GM12864 (cell line): ENCODE results near the gene CLIC3.
A peak's percentile ranks its signal among the peaks of the same experiment; 100 is the strongest.

Experiments
- DNase-seq: peaks from one replicate; pipeline ENCODE4 v3.0.0-alpha.2; 2011; ENCODE audit warnings: low read depth
- H3K4me3 ChIP-seq: 2 replicates; pipeline ENCODE4 v1.5.1; 2011; ENCODE audit warnings: mild to moderate bottlenecking, low read depth, low read length, control low read depth
- TF ChIP-seq, protein P1 (sequence below): IDR thresholded peaks from 2 replicates; pipeline ENCODE4 v1.5.1; 2011; ENCODE audit warnings: low read depth, mild to moderate bottlenecking, moderate library complexity, low read length, control low read depth, inconsistent platforms; ENCODE audit errors: missing control alignments

The CLIC3 gene

DNA sequence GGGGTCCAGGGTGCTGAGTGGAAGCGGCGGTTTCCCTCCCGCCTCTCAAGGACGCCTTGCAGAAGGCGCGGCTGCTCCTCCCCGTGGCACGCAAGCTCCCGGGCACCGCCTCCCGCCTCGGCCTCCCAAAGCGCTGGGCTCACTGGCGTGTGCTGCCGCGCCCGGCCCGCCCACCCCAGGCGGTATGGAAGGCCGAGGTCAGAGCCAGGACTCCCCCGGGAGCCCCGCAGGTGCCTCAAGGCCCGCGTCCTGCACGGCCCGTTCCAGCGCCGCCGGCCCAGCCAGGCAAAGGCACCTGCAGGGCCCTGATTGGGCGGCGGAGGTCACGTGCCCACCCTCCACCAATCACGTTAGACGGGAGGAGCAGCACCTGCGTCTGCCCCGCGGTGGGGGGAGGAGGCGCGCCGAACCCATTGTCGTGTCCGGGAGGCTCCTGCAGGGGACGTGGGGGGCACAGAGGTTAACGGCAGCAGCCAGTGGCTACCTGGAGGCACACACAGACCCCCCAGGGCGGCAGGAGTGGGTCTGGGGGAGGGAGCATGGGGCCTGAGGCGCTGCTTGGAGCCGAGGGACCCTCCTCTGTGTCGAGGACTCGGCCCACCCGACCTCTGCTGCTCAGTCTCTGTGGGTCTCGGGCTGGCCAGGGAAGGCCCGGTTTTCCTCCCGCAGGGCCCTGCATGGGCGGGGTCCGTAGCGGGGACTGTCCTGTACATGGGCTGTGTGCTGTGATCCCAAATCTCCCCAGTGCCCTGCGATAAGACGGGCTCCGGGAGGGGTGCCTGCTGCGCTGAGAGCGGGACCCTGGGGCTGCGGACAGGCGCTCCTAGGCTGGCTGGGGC, 46.3 kb downstream of the CLIC3 start:
- DNase-seq, result peak; percentile 87
- TF ChIP-seq, protein P1, sequence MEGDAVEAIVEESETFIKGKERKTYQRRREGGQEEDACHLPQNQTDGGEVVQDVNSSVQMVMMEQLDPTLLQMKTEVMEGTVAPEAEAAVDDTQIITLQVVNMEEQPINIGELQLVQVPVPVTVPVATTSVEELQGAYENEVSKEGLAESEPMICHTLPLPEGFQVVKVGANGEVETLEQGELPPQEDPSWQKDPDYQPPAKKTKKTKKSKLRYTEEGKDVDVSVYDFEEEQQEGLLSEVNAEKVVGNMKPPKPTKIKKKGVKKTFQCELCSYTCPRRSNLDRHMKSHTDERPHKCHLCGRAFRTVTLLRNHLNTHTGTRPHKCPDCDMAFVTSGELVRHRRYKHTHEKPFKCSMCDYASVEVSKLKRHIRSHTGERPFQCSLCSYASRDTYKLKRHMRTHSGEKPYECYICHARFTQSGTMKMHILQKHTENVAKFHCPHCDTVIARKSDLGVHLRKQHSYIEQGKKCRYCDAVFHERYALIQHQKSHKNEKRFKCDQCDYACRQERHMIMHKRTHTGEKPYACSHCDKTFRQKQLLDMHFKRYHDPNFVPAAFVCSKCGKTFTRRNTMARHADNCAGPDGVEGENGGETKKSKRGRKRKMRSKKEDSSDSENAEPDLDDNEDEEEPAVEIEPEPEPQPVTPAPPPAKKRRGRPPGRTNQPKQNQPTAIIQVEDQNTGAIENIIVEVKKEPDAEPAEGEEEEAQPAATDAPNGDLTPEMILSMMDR, result peak; percentile 36
- H3K4me3 ChIP-seq, result peak overlapping the region; percentile 55

DNA sequence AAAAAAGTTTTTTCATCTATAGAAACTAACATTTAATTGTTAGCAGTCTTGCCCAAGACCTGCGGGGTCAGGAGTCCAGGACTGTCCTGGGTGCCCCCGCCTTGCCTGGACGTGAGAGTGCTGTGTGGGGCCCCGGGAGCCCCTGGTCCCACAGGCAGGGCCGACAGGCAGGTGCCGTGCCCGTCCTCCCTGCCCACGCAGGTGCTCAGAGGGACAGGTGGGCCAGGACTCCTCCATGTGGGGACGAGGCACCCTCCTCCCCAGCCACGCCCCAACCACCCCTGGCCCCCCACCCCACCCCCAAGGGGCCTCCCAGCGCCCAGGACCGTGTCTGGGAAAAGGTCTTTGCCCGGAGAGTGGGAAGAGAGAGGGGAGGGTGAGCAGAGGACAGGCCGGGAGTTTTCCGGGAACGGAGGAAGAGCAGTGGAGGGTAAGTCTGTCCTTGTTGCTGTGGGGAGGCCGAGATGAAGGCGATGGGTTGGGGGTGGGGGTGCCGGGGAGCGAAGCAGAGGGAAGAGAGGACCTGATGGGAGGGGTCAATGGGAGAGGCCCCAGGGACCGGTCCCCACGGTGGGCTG, 47.0 kb downstream of the CLIC3 start:
- no peak for DNase-seq
- H3K4me3 ChIP-seq, result peak overlapping the region; percentile 55
- TF ChIP-seq, protein P1, result no peak

DNA sequence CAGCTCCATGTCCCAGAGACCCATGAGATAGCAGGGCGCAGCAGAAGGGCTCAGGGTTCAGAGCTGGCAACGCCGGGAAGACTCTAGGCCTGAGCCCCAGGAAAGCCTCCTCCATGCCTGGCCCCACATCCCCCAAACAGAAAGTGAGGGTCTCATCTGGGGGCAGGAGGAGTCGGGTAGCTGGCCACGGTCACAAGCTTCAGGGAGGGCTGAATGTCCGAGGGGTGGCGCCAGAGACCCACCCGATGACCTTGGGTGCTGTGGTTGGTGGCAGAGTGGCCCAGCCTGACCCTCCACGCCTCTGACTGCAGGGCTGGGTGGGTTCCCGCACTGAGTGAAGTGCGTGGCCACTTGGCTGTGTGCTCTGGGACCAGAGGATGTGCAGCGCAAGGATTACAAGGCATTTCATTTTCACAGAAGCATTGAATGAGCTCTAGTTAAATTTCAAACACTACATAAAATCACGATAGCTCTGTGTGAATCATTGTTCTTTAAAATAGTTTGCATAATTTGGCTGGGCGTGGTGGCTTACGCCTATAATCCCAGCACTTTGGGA, 48.3 kb downstream of the CLIC3 start:
- TF ChIP-seq, protein P1, result peak; percentile 56
- DNase-seq, result no peak
- no peak overlapping the region for H3K4me3 ChIP-seq

DNA sequence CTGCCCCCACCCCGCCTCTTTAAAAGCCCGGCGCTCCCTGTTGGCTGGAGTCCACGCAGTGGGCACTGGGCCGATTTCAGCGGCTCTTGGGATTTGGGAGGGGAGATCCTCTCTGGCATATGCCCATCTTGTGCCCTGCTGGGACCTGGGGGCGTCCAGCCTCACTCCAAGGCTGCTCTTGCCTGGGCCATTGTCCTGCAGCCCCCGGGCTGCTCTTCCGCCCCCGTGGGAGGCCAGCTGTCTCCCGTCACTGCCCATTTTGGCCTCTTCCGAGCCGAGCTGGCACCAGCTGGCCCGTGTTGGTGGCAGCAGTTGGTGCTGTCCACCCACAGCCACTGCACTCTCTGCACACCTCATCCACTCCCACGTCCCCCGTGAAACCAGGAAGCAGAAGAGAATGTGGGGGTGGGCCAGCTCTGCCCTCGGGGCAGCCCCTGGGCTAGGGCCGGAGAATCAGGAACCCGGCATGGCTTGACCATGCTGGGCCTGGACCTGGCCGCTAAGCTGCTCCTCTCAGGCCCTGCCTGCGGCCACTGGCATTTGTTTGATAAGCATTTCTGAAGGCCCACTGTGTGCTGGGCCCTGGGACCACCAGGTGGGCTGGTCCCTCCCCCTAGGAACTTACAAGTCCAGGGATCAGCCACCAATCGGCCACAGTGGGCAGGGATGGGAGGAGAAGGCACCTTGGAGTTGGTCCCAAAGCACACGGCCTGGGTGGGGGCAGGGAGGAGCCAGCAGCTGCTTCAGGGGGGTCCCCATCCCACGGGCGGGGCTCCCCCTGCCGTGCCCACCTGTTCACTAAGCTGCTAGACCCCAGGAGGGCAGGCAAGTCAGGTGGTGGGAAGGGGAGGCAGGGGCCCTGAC, 49.1 kb downstream of the CLIC3 start:
- no peak for DNase-seq
- TF ChIP-seq, protein P1, result no peak
- no peak overlapping the region for H3K4me3 ChIP-seq

DNA sequence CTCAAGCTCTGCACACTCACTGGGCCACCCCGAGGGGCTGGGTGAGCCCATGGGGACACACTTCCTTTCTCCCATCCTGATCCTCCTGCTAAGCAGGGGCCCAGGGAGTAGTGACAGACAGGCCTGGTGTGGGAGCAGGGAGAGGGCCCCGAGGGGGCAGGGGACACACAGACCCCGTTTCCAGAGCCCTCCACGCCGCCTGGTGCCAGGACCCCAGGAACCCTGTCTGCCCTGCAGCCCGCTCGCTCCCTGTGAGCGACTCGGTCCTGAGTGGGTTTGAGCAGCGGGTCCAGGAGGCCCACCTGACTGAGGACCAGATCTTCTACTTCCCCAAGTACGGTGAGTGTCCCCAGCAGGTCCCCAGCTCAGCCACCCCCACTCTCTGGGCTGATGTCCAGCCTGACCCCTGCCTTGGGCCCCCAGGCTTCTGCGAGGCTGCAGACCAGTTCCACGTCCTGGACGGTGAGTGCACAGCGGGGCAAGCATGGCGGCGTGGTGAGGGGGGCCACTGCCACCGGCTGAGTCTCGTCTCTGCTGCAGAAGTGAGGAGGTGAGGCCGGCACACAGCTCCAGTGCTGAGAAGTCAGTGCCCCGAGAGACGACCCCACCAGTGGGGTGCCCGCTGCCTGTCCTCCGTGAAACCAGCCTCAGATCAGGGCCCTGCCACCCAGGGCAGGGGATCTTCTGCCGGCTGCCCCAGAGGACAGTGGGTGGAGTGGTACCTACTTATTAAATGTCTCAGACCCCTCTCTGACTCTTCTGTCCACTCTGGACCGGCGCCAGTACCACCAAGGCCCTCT, 49.9 kb downstream of the CLIC3 start:
- no peak overlapping the region for H3K4me3 ChIP-seq
- TF ChIP-seq, protein P1, result no peak
- DNase-seq, result no peak

DNA sequence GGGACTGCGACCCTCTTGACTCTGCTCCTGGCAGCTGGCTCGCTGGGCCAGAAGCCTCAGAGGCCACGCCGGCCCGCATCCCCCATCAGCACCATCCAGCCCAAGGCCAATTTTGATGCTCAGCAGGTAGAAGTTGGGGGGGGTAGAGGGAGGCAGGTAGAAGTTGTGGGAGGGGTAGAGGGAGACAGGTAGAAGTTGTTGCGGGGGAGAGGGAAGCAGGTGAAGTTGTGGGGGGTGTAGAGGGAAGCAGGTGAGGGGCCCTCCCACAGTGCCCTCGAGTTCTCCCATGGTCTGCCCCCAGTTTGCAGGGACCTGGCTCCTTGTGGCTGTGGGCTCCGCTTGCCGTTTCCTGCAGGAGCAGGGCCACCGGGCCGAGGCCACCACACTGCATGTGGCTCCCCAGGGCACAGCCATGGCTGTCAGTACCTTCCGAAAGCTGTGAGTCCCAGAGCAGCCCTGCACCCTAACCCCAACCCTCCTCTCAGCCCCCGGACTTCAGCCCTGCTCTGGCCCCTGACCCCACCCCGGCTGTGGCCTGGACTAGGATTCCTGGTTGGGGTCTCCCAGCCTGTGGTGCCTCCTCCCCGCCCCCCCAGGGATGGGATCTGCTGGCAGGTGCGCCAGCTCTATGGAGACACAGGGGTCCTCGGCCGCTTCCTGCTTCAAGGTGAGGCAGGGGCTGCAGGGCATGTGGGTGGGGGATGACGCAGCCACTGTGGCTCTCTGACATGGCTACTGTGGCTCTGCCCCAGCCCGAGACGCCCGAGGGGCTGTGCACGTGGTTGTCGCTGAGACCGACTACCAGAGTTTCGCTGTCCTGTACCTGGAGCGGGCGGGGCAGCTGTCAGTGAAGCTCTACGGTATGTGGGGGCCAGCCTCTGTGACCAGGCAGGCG, 50.8 kb downstream of the CLIC3 start:
- H3K4me3 ChIP-seq, result no peak overlapping the region
- DNase-seq, result no peak
- TF ChIP-seq, protein P1, result no peak
